Mucosa of descending colon (tissue), 3 donors: ENCODE data around the gene AGBL5. TPM values are rescaled to one million over a fixed set of nuclear protein-coding genes. Genes with fewer than 3 reads are reported as not detected.

ENCODE experiments used
- ATAC-seq: fragments of 200-7000 bp; cut with Tn5 transposase; one replicate; pipeline ENCODE4 v1.9.1; 2020; ENCODE audit warnings: mild to moderate bottlenecking, moderate library complexity
- DNase-seq, 3 donors: peaks; one replicate each; pipeline ENCODE4 v3.0.0-alpha.2; 2020
- H3K36me3 ChIP-seq: fragments of 200-600 bp; one replicate; pipeline ENCODE4 v1.8.0; 2021; ENCODE audit warnings: low read depth, mild to moderate bottlenecking
- H3K4me1 ChIP-seq: fragments of 200-600 bp; one replicate; pipeline ENCODE4 v1.8.0; 2021; ENCODE audit warnings: low read depth, mild to moderate bottlenecking
- H3K4me3 ChIP-seq: fragments of 200-600 bp; one replicate; pipeline ENCODE4 v1.8.0; 2021; ENCODE audit warnings: mild to moderate bottlenecking
- H3K9me3 ChIP-seq: fragments of 200-600 bp; one replicate; pipeline ENCODE4 v1.8.0; 2021; ENCODE audit warnings: mild to moderate bottlenecking
- CTCF ChIP-seq: fragments of 200-600 bp; IDR thresholded peaks from one replicate; pipeline ENCODE4 v1.8.0; 2022; ENCODE audit warnings: antibody characterized with exemption, mild to moderate bottlenecking
- intact Hi-C, 2 donors: fragments of 100-400 bp; cut with DNase I in 1 of 2; cut with micrococcal nuclease in 1 of 2; formaldehyde crosslinking; loops; one replicate each; pipeline versions ENCODE4 v1.11.0 to v1.11.1; 2022; cut with DNase I, micrococcal nuclease
- total RNA-seq, 3 donors: library from RNA; stranded (reverse); fragmentation: NEBNext Ultra II Directional in 2 of 3; extraction: Animal tissue kit (Norgen Biotek cat#: 25700) in 2 of 3; gene quantifications; one replicate each; pipeline versions ENCODE4 v1.2.1 to v1.2.4, GENCODE V29; 2021 to 2023
- donor health status: DM: no; HTN: no; CAD: no; lungs with moderate emphysema.
- donor health status: DM: no; HTN: no; CAD: no.
- donor health status: DM: no; HTN: yes; CAD: no.

The AGBL5 gene
- total RNA-seq, 3 donors from 2014 or later, result 16.7 to 20.0 (median 19.2) TPM

DNA sequence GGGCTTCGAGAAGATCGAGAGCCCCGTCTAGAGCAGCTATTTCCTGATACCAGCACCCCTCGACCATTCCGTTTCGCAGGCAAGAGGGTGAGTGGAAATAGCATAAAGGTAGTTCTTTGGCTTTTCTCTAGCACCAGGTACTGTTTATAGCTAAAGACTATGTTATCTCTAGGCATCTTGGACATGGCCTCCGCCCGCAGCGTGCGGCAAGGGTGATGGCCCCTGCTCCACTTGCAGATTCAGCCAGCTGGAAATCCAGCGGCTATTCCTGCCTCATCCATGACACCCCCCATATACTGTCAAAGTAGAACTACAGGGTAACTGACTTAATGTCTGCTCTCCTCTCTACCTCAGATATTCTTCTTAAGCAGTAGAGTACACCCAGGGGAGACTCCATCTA lies 3.3 kb downstream of the AGBL5 start:
- TF ChIP-seq CTCF, result no peak
- ATAC-seq, result no peak
- peaks cover 8% of the 10 kb centered on the region for H3K4me1 ChIP-seq
- H3K9me3 ChIP-seq, result no peaks in the 10 kb centered on the region
- no peak overlapping the region for H3K4me3 ChIP-seq
- no peaks in the 10 kb centered on the region for H3K36me3 ChIP-seq
- DNase-seq, result no peak
- intact Hi-C loops, result no loop called here

DNA sequence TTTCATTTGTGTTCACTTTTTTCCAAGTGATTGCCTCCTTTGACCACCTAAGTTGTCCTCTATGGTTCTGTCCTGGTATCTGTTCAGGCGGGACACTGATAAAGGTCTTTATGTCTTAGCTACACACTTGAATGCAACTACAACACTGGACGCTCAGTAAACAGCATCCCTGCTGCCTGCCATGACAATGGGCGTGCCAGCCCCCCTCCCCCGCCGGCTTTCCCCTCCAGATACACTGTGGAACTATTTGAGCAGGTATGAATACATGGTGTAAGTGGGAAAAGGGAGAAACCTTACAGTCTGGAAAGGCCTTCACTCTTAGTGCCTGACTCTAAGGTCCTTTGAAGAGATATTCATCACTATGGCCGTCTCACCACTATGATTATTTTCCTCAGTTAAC lies 5.7 kb downstream of the AGBL5 start:
- DNase-seq (no peak), ATAC-seq (no peak)
- TF ChIP-seq CTCF, result no peak
- no peak overlapping the region for H3K4me3 ChIP-seq
- H3K9me3 ChIP-seq, result no peaks in the 10 kb centered on the region
- intact Hi-C loops, result no loop called here
- H3K36me3 ChIP-seq, result no peaks in the 10 kb centered on the region
- peaks cover 5% of the 10 kb centered on the region for H3K4me1 ChIP-seq

DNA sequence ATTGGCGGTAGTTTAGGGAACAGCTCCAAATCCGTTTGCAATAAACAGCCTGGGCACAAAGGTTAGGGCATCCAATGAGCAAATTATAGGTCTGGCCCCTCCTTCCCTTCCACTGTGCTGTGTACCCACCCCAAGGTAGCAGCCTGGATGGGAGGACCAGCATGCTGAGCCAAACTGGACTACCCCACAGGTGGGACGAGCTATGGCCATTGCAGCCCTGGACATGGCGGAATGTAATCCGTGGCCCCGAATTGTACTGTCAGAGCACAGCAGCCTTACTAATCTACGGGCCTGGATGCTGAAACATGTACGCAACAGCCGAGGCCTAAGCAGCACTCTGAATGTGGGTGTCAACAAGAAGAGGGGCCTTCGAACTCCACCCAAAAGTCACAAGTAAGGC lies 6.7 kb downstream of the AGBL5 start:
- Histone ChIP-seq H3K4me1 (no peaks in the 10 kb centered on the region), H3K9me3 (no peaks in the 10 kb centered on the region), H3K36me3 (no peaks in the 10 kb centered on the region), H3K4me3 (no peak overlapping the region)
- ATAC-seq (no peak), DNase-seq (no peak)
- intact Hi-C loops, result no loop called here
- no peak for TF ChIP-seq CTCF

DNA sequence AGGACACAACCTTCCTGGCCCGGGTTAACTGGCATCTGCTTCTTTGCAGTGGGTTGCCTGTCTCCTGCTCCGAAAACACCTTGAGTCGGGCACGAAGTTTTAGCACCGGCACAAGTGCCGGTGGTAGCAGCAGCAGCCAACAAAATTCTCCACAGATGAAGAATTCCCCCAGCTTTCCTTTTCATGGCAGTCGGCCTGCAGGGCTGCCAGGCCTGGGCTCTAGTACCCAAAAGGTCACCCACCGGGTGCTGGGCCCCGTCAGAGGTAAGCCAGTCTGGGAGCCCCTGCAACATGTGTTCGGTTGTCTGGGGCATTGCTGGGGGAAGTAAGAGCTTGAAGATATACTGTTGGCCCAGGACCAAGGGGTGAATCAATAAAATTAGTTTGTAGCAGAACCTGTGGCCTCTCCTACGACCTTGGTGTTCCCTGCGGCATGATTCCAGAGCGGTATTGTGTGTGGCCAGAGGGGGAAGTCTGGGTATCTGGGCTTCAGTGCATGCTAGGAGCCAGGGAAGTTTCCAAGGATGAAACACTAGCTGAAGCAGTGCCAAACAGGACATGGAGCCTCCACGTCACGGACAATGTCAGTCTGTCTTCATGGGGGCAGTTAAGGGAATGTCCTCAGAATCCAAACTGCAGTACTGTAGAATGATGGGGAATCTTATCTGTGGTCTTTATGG lies 7.8 kb downstream of the AGBL5 start:
- TF ChIP-seq CTCF, result no peak
- DNase-seq (no peak), ATAC-seq (no peak)
- H3K9me3 ChIP-seq, result no peaks in the 10 kb centered on the region
- no peaks in the 10 kb centered on the region for H3K4me1 ChIP-seq
- H3K4me3 ChIP-seq, result no peak overlapping the region
- no peaks in the 10 kb centered on the region for H3K36me3 ChIP-seq
- intact Hi-C loops, result no loop called here

- Histone ChIP-seq H3K4me3 (no peak overlapping the region), H3K36me3 (no peaks in the 10 kb centered on the region), H3K4me1 (no peaks in the 10 kb centered on the region), H3K9me3 (no peaks in the 10 kb centered on the region)
- ATAC-seq (no peak), DNase-seq (no peak)
- TF ChIP-seq CTCF, result no peak
- intact Hi-C loops, result no loop called here
Measured at GRCh38 chr2:27060323-27060722, 8.9 kb downstream of the AGBL5 start.

DNA sequence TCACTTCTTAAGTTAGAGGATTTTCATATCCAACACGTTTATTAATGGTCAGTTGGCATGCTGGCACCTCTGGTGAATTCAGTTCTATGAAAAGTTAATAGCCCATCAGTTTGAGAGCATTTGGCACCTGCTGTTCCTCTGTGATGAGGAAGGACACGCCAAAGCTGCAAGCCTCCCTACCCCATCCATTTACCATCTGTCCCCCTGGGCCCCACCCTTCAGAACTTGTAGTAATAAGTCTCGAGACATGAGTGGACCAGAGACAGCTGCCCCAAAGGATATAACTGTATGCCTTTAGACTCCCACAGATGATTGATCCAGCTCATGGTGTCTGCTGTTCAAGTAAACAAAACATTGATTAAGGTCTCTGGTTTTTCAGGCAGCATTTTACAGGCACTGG lies 13.7 kb downstream of the AGBL5 start:
- ATAC-seq, result peak; percentile 53
- H3K4me3 ChIP-seq, result no peak overlapping the region
- no peaks in the 10 kb centered on the region for H3K9me3 ChIP-seq
- no peak for TF ChIP-seq CTCF
- no peak for DNase-seq
- intact Hi-C loops, result no loop called here
- H3K4me1 ChIP-seq, result peaks cover 5% of the 10 kb centered on the region
- no peaks in the 10 kb centered on the region for H3K36me3 ChIP-seq
